A673 (cell line): ENCODE results near the gene BAHD1.

Source experiments
- EZH2 ChIP-seq: fragments of 200-600 bp; sonication (generic); IDR thresholded peaks from 2 replicates; pipeline ENCODE4 v1.6.1; 2017; ENCODE audit warnings: borderline replicate concordance, low read depth, mild to moderate bottlenecking, mixed read lengths, antibody characterized with exemption, low read length; ENCODE audit not compliant: poor library complexity, severe bottlenecking
- TF ChIP-seq, protein P1 (sequence below): fragments of 300-800, 200-600 bp; sonication (generic); conservative IDR thresholded peaks from 2 replicates; pipeline ENCODE4 v1.5.1; 2017; ENCODE audit warnings: low read depth, mild to moderate bottlenecking, antibody characterized with exemption, low read length, moderate library complexity, mixed read lengths

DNA sequence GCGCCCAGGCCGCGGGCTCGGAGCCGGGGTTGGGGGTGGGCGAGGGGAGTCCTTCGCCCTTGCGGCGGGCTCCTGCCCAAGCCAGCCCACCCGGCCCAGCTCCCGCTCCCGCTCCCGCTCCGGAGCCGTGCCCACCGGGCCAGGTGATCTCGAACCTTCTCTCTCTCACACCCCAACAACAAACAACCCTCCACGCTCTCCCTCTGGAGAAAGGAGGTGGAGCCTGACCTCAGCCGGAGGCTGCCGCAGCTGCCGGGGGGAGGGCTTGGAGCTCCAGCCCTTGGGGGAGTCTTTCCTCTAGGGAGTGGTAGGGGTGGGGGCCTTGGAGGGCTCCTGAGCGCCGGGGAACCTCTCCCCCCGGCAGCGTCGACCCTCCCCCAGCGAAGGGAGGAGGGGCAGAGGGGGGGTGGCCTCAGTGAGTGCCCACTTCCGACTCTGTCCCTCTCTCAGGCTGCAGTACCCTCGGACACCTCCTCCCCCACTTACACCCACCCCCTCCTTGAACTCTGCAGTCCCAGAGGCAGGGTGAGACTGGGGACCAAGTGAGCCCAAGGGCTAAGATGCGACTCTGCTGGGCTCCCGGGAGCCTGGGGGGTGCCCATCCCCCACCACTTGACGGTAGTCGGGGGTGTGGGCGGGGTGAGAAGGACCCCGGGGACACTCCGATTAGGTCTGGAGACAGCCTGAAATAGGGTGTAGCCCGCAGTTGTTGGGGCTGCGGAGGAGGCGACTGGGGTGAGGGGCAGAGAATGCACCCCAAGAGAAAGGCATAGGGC is 4.4 kb upstream of the BAHD1 start:
- TF ChIP-seq, protein P1, sequence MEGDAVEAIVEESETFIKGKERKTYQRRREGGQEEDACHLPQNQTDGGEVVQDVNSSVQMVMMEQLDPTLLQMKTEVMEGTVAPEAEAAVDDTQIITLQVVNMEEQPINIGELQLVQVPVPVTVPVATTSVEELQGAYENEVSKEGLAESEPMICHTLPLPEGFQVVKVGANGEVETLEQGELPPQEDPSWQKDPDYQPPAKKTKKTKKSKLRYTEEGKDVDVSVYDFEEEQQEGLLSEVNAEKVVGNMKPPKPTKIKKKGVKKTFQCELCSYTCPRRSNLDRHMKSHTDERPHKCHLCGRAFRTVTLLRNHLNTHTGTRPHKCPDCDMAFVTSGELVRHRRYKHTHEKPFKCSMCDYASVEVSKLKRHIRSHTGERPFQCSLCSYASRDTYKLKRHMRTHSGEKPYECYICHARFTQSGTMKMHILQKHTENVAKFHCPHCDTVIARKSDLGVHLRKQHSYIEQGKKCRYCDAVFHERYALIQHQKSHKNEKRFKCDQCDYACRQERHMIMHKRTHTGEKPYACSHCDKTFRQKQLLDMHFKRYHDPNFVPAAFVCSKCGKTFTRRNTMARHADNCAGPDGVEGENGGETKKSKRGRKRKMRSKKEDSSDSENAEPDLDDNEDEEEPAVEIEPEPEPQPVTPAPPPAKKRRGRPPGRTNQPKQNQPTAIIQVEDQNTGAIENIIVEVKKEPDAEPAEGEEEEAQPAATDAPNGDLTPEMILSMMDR = no peak
- TF ChIP-seq EZH2 = no peak
